GM12878 (cell line): Measurements from ENCODE around the gene PDE7B. TPM values are rescaled to one million over a fixed set of nuclear protein-coding genes. Genes with fewer than 3 reads are reported as not detected.

ENCODE experiments used
- ATAC-seq: fragments of 200-7000 bp; cut with Tn5 transposase; 3 replicates; pipeline ENCODE4 v1.9.1; 2020; ENCODE audit warnings: mild to moderate bottlenecking, moderate library complexity
- BruUV-seq: library from RNA; stranded (reverse); fragments of 400-500 nt; replicated peaks from 2 replicates; lab custom pipeline; 2021; lab: Mats Ljungman, UMichigan
- CTCF ChIA-PET: fragments of 300-600 bp; sonication (Branson Sonifier 250); formaldehyde crosslinking; extraction: SDS; loops from one replicate; lab custom pipeline; 2021; ENCODE audit warnings: inconsistent platforms; lab: Yijun Ruan, JAX
- POLR2A ChIA-PET: fragments of 350-600 bp; formaldehyde crosslinking; extraction: SDS; loops from one replicate; lab custom pipeline; 2021; ENCODE audit warnings: inconsistent platforms; lab: Charles Lee
- RAD21 ChIA-PET: fragments of 300-600 bp; sonication (Branson Sonifier 250); formaldehyde crosslinking; loops from one replicate; lab custom pipeline; 2023; ENCODE audit warnings: antibody characterized with exemption; ENCODE audit not compliant: unreplicated experiment; lab: Charles Lee
- SMC1A ChIA-PET: fragments of 300-600 bp; sonication (Branson Sonifier 250); formaldehyde crosslinking; loops from one replicate; lab custom pipeline; 2023; ENCODE audit not compliant: unreplicated experiment, uncharacterized antibody; lab: Charles Lee
- DNase-seq: peaks from one replicate; pipeline ENCODE4 v3.0.0-alpha.2; 2011; ENCODE audit warnings: low read depth, low spot score
- FAIRE-seq: peaks from 3 replicates; lab custom pipeline; 2011; peaks lifted over from hg19 to GRCh38; lab: Jason Lieb, UNC
- H2AFZ ChIP-seq: 2 replicates; pipeline ENCODE4 v1.6.0; 2011; ENCODE audit warnings: low read depth, low read length, control low read depth; ENCODE audit not compliant: control insufficient read depth
- H3K27ac ChIP-seq: 2 replicates; pipeline ENCODE4 v1.5.1; 2011; ENCODE audit warnings: control low read depth; ENCODE audit not compliant: control insufficient read depth, insufficient read depth
- H3K27me3 ChIP-seq, 2 experiments: replicated peaks in 1 of 2; 2 replicates each; pipeline versions ENCODE4 v1.6.0 to v1.6.1; 2011; ENCODE audit warnings: low read length in 1 of 2; ENCODE audit not compliant: control insufficient read depth in 2 of 2, insufficient read depth in 2 of 2
- H3K36me3 ChIP-seq, 2 experiments: 2 replicates each; pipeline ENCODE4 v1.5.1; 2011; ENCODE audit warnings: low read length in 1 of 2; ENCODE audit not compliant: control insufficient read depth in 2 of 2, insufficient read depth in 2 of 2
- H3K4me1 ChIP-seq: 2 replicates; pipeline ENCODE4 v1.6.1; 2011; ENCODE audit warnings: mild to moderate bottlenecking, low read length, moderate library complexity, mixed read lengths; ENCODE audit not compliant: control insufficient read depth, insufficient read depth
- H3K4me2 ChIP-seq: 2 replicates; pipeline ENCODE4 v1.6.0; 2011; ENCODE audit warnings: control low read depth; ENCODE audit not compliant: control insufficient read depth, insufficient read depth
- H3K4me3 ChIP-seq: fragments of 200-600 bp; sonication (generic); 2 replicates; pipeline ENCODE4 v1.5.1; 2016
- H3K79me2 ChIP-seq: 2 replicates; pipeline ENCODE4 v1.6.0; 2011; ENCODE audit warnings: low read length; ENCODE audit not compliant: control insufficient read depth, insufficient read depth
- H3K9ac ChIP-seq: 2 replicates; pipeline ENCODE4 v1.8.0; 2011; ENCODE audit warnings: low read length, control low read depth, mixed read lengths; ENCODE audit not compliant: control insufficient read depth, insufficient read depth
- H3K9me3 ChIP-seq: replicated peaks from 3 replicates; pipeline ENCODE4 v1.5.1; 2011; ENCODE audit warnings: mild to moderate bottlenecking, low read length; ENCODE audit not compliant: control insufficient read depth, insufficient read depth
- H4K20me1 ChIP-seq: 2 replicates; pipeline ENCODE4 v1.6.0; 2011; ENCODE audit not compliant: control insufficient read depth, insufficient read depth
- CBFB ChIP-seq: IDR thresholded peaks from 2 replicates; pipeline ENCODE4 v1.6.1; 2016; ENCODE audit warnings: antibody characterized with exemption, low read depth
- HDAC6 ChIP-seq: fragments of 200-600 bp; sonication (generic); IDR thresholded peaks from one replicate; pipeline ENCODE4 v1.8.0; 2017; ENCODE audit warnings: antibody characterized with exemption; ENCODE audit not compliant: unreplicated experiment
- NR2C1 ChIP-seq: fragments of 450-650 bp; IDR thresholded peaks from 2 replicates; pipeline ENCODE4 v1.6.1; 2017; ENCODE audit warnings: antibody characterized with exemption, mild to moderate bottlenecking, moderate library complexity
- SREBF2 ChIP-seq: IDR thresholded peaks from 2 replicates; pipeline ENCODE4 v1.6.1; 2012; ENCODE audit warnings: mild to moderate bottlenecking, low read length
- TCF3 ChIP-seq: IDR thresholded peaks from 2 replicates; pipeline ENCODE4 v1.6.1; 2012; ENCODE audit warnings: low read depth, mild to moderate bottlenecking, low read length, borderline replicate concordance; ENCODE audit not compliant: insufficient read depth
- ZNF217 ChIP-seq: fragments of 450-650 bp; IDR thresholded peaks from 2 replicates; pipeline ENCODE4 v1.6.1; 2017; ENCODE audit warnings: antibody characterized with exemption, mild to moderate bottlenecking
- WGBS: methylation state at CpG from one replicate; pipeline ENCODE4 v1.1.6; 2016; ENCODE audit warnings: low lambda C conversion rate; ENCODE audit not compliant: insufficient replicate concordance, insufficient coverage; ENCODE audit errors: missing lambda C conversion rate; 5-methylcytosine and 5-hydroxymethylcytosine counted together
- in situ Hi-C: fragments of 300-500 bp; cut with MboI; formaldehyde crosslinking; loops from 9 replicates; pipeline ENCODE4 v1.14.3; 2018; ENCODE audit warnings: mixed read lengths
- intact Hi-C: fragments of 100-400 bp; cut with micrococcal nuclease; formaldehyde crosslinking; loops from one replicate; pipeline ENCODE4 v1.14.2; 2022; ENCODE audit not compliant: unreplicated experiment
- polyA plus RNA-seq, 11 experiments: library from polyadenylated mRNA; depleted of rRNA in 4 of 11; unstranded in 6 of 11; stranded (reverse) in 5 of 11; fragments of >200 nt; fragmentation: Nextera tagmentation in 4 of 11; fragmentation: Illumina TruSeq in 1 of 11; extraction: Ambion mirVana in 4 of 11; extraction: Trizol in 1 of 11; gene quantifications; 1 replicate in 1 of 11; 2 replicates in 10 of 11; pipeline versions ENCODE4 v1.2.1 to v1.2.3, GENCODE V29; 2011 to 2016; ENCODE audit warnings: inconsistent platforms in 2 of 11, missing spikeins in 2 of 11, low read depth in 1 of 11
- total RNA-seq, 4 experiments: library from RNA; depleted of rRNA in 3 of 4; stranded (reverse); fragments of >200 nt in 3 of 4; fragmentation: Illumina TruSeq in 1 of 4; extraction: Trizol in 1 of 4; gene quantifications; 2 replicates each; pipeline versions ENCODE4 v1.2.1 to v1.2.3, GENCODE V29; 2013 to 2021
- TF ChIP-seq, protein P1 (sequence below): fragments of 450-650 bp; IDR thresholded peaks from 2 replicates; pipeline ENCODE4 v1.6.1; 2017; ENCODE audit warnings: mild to moderate bottlenecking
- TF ChIP-seq, protein P2 (sequence below): fragments of 450-650 bp; IDR thresholded peaks from 2 replicates; pipeline ENCODE4 v1.6.1; 2017; ENCODE audit warnings: mild to moderate bottlenecking, moderate library complexity

Gene PDE7B
- total and polyA plus RNA-seq, 10 of the 15 experiments (the other 5 are each of a cell fraction or from before 2014, with no cell fraction given), result not detected

DNA sequence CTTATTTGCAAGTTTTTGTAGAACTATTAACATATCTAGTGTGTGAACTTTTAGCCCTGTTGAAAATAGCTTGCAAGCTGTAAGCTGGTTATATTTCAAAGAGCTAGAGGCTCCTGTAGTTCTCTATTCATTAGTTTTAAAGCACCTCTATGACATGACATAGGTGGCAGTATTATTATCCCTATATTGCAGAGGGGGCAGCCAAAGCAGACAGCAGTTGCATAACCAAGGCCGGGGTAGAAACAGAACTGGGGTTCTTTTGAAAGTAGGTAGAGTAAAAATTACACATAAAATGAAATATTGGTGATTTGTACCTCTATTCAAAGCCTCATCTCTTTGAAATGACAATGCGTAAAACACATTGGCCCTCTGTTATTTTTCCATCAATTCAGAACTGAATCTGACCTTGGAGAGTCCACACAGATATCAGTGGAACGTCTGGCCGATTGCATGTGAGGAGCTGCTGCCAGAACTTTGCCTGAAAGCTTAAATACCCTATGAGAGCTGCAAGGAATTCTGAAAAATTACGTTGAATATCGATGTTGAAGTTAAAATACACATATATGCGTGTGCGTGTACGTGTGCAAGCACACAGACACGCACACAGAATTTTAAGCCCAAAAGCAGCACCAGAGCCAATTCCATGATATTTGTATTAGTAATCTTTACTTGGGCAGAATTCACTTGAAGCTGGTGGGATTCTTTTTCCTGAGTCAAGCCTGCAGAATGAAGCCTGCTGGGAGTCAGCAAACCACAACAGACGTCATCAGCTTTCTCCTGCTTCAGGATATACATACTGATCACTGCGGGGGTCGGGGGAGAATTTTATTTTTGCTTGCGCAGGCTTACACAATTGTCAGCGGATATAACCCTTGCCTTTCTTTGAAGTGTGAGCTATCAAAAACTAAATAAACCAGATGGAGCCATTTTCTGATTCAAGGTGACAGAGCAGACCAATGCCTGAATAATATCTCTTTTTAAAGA lies 163.2 kb downstream of the PDE7B start (continued):
- TF ChIP-seq CBFB, result no peak
- TF ChIP-seq TCF3, result no peak
- TF ChIP-seq, protein P1, sequence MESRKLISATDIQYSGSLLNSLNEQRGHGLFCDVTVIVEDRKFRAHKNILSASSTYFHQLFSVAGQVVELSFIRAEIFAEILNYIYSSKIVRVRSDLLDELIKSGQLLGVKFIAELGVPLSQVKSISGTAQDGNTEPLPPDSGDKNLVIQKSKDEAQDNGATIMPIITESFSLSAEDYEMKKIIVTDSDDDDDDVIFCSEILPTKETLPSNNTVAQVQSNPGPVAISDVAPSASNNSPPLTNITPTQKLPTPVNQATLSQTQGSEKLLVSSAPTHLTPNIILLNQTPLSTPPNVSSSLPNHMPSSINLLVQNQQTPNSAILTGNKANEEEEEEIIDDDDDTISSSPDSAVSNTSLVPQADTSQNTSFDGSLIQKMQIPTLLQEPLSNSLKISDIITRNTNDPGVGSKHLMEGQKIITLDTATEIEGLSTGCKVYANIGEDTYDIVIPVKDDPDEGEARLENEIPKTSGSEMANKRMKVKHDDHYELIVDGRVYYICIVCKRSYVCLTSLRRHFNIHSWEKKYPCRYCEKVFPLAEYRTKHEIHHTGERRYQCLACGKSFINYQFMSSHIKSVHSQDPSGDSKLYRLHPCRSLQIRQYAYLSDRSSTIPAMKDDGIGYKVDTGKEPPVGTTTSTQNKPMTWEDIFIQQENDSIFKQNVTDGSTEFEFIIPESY, result no peak
- no peak for TF ChIP-seq NR2C1

DNA sequence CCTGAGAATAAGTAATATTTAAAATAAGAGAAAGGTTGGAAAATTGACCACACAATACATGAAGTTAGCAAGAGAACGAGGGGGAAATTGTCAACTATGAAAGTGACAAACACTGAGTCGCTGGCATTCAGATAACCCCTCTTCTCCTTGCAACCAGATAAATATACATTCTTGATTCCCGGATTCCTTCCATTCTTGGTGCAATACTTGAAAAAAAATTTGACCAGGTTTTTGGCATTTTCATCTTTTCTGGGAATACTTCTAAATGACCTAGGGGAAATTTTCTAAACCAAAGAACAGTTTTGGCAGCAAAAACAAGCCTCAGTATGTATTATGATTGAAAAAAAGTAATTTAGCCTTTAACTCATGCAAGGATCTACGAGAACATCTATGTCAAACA lies 164.0 kb downstream of the PDE7B start:
- no peak overlapping the region for H3K9ac ChIP-seq
- no peak overlapping the region for H3K4me3 ChIP-seq
- 12% methylated on average over 4 of the region's 4 CpGs for WGBS
- no peak overlapping the region for H3K4me2 ChIP-seq
- intact Hi-C loops (no loop called here), in situ Hi-C loops (no loop called here)
- ATAC-seq (no peak), DNase-seq (no peak)
- RAD21 ChIA-PET, result no interaction called here
- POLR2A ChIA-PET, result no interaction called here
- SMC1A ChIA-PET, result no interaction called here
- no TSS peak for BruUV-seq
- no peaks in the 10 kb centered on the region; a peak in 1 of 4 replicates for H3K27me3 ChIP-seq
- H3K79me2 ChIP-seq, result no peaks in the 10 kb centered on the region
- TF ChIP-seq SREBF2, result no peak
- no peak for TF ChIP-seq HDAC6
- TF ChIP-seq, protein P2, sequence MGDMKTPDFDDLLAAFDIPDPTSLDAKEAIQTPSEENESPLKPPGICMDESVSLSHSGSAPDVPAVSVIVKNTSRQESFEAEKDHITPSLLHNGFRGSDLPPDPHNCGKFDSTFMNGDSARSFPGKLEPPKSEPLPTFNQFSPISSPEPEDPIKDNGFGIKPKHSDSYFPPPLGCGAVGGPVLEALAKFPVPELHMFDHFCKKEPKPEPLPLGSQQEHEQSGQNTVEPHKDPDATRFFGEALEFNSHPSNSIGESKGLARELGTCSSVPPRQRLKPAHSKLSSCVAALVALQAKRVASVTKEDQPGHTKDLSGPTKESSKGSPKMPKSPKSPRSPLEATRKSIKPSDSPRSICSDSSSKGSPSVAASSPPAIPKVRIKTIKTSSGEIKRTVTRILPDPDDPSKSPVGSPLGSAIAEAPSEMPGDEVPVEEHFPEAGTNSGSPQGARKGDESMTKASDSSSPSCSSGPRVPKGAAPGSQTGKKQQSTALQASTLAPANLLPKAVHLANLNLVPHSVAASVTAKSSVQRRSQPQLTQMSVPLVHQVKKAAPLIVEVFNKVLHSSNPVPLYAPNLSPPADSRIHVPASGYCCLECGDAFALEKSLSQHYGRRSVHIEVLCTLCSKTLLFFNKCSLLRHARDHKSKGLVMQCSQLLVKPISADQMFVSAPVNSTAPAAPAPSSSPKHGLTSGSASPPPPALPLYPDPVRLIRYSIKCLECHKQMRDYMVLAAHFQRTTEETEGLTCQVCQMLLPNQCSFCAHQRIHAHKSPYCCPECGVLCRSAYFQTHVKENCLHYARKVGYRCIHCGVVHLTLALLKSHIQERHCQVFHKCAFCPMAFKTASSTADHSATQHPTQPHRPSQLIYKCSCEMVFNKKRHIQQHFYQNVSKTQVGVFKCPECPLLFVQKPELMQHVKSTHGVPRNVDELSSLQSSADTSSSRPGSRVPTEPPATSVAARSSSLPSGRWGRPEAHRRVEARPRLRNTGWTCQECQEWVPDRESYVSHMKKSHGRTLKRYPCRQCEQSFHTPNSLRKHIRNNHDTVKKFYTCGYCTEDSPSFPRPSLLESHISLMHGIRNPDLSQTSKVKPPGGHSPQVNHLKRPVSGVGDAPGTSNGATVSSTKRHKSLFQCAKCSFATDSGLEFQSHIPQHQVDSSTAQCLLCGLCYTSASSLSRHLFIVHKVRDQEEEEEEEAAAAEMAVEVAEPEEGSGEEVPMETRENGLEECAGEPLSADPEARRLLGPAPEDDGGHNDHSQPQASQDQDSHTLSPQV, result no peak
- TF ChIP-seq ZNF217, result no peak
- TF ChIP-seq, all 136 proteins: peak for 0
- Histone ChIP-seq H3K4me1 (no peaks in the 10 kb centered on the region), H2AFZ (no peak overlapping the region), H3K9me3 (no peaks in the 10 kb centered on the region), H3K27ac (no peak overlapping the region), H4K20me1 (no peaks in the 10 kb centered on the region), H3K36me3 (no peaks in the 10 kb centered on the region)
- CTCF ChIA-PET, result no interaction called here
- FAIRE-seq, result no peak
